B cell (primary cell): ENCODE data around the gene FIBP. TPM values are rescaled to one million over a fixed set of nuclear protein-coding genes. Genes with fewer than 3 reads are reported as not detected.

ENCODE experiments used
- ATAC-seq: fragments of 200-7000 bp; cut with Tn5 transposase; one replicate; pipeline ENCODE4 v1.10.0; 2021; ENCODE audit warnings: low read depth, mild to moderate bottlenecking, moderate number of reproducible peaks, moderate library complexity
- CTCF ChIA-PET: fragments of 350-600 bp; sonication (Branson Sonifier 250); formaldehyde crosslinking; loops from one replicate; lab custom pipeline; 2021; ENCODE audit warnings: antibody characterized with exemption, inconsistent platforms; lab: Charles Lee
- POLR2A ChIA-PET: fragments of 350-600 bp; sonication (Branson Sonifier 250); formaldehyde crosslinking; loops from one replicate; lab custom pipeline; 2021; ENCODE audit warnings: antibody characterized with exemption; lab: Charles Lee
- DNase-seq: peaks from one replicate; pipeline ENCODE4 v3.0.0; 2013
- H2AFZ ChIP-seq: 2 replicates; pipeline ENCODE4 v1.6.1; 2012; ENCODE audit warnings: mild to moderate bottlenecking, low read depth, low read length; ENCODE audit not compliant: insufficient read depth, poor library complexity, severe bottlenecking
- H3K27ac ChIP-seq, 2 donors: 1 replicate in 1 of 2; 2 replicates in 1 of 2; pipeline ENCODE4 v1.5.1; 2012 to 2013; ENCODE audit warnings: low read length in 2 of 2, mild to moderate bottlenecking in 2 of 2, moderate library complexity in 1 of 2
- H3K27me3 ChIP-seq, 4 experiments: fragments of 200-600 bp in 1 of 4; sonication (generic) in 1 of 4; replicated peaks in 1 of 4; 1 replicate in 2 of 4; 2 replicates in 2 of 4; pipeline versions ENCODE4 v1.6.1 to v1.7.0; 2013 to 2016; ENCODE audit warnings: low read length in 3 of 4, mild to moderate bottlenecking in 2 of 4, mixed read lengths in 1 of 4, moderate library complexity in 1 of 4; ENCODE audit not compliant: insufficient read depth in 4 of 4, control insufficient read depth in 3 of 4; ENCODE audit errors: control extremely low read depth in 1 of 4
- H3K36me3 ChIP-seq, 2 experiments: replicated peaks in 1 of 2; 1 replicate in 1 of 2; 2 replicates in 1 of 2; pipeline versions ENCODE4 v1.6.1 to v1.7.1; 2013; ENCODE audit warnings: low read length in 1 of 2; ENCODE audit not compliant: insufficient read depth in 2 of 2, control insufficient read depth in 1 of 2; ENCODE audit errors: control extremely low read depth in 1 of 2, extremely low read depth in 1 of 2
- H3K4me1 ChIP-seq, 2 donors: fragments of 200-600 bp in 1 of 2; sonication (generic) in 1 of 2; 1 replicate in 1 of 2; 2 replicates in 1 of 2; pipeline versions ENCODE4 v1.5.1 to v1.6.1; 2013 to 2017; ENCODE audit warnings: low read length in 2 of 2; ENCODE audit not compliant: control insufficient read depth in 2 of 2, insufficient read depth in 2 of 2
- H3K4me2 ChIP-seq: replicated peaks from 2 replicates; pipeline ENCODE3; 2012; ENCODE audit warnings: mild to moderate bottlenecking, low read depth, low read length; ENCODE audit not compliant: poor library complexity, severe bottlenecking
- H3K4me3 ChIP-seq, 5 experiments: fragments of 200-600 bp in 1 of 5; sonication (generic) in 1 of 5; 1 replicate in 3 of 5; 2 replicates in 2 of 5; pipeline versions ENCODE4 v1.5.1 to v1.7.0; 2011 to 2016; ENCODE audit warnings: low read length in 4 of 5, mild to moderate bottlenecking in 4 of 5, low read depth in 2 of 5, control low read depth in 1 of 5, moderate library complexity in 1 of 5; ENCODE audit not compliant: insufficient read depth in 1 of 5; ENCODE audit errors: control extremely low read depth in 1 of 5, extremely low read depth in 1 of 5
- H3K79me2 ChIP-seq: fragments of 200-600 bp; sonication (generic); one replicate; pipeline ENCODE4 v1.6.0; 2016; ENCODE audit warnings: low read length; ENCODE audit not compliant: control insufficient read depth, insufficient read depth
- H3K9ac ChIP-seq: fragments of 200-600 bp; sonication (generic); 2 replicates; pipeline ENCODE4 v1.6.1; 2017; ENCODE audit warnings: mild to moderate bottlenecking, low read length, moderate library complexity
- H3K9me3 ChIP-seq, 3 donors: one replicate each; pipeline versions ENCODE4 v1.6.1 to v1.7.1; 2013; ENCODE audit warnings: low read length in 2 of 3; ENCODE audit not compliant: control insufficient read depth in 2 of 3, insufficient read depth in 1 of 3; ENCODE audit errors: control extremely low read depth in 1 of 3
- H4K20me1 ChIP-seq: 2 replicates; pipeline ENCODE4 v1.6.0; 2012; ENCODE audit warnings: mild to moderate bottlenecking, low read length; ENCODE audit not compliant: insufficient read depth, control insufficient read depth, poor library complexity, severe bottlenecking
- H3K27ac Mint-ChIP-seq: one replicate; pipeline ENCODE4 v1.8.0; 2021; ENCODE audit warnings: mixed read lengths
- H3K27me3 Mint-ChIP-seq: one replicate; pipeline ENCODE4 v1.8.0; 2021; ENCODE audit warnings: mixed read lengths
- H3K4me1 Mint-ChIP-seq: one replicate; pipeline ENCODE4 v1.8.0; 2021; ENCODE audit warnings: mixed read lengths
- H3K4me3 Mint-ChIP-seq: one replicate; pipeline ENCODE4 v1.8.0; 2021; ENCODE audit warnings: mixed read lengths
- H3K9me3 Mint-ChIP-seq: one replicate; pipeline ENCODE4 v1.8.0; 2022; ENCODE audit warnings: mixed read lengths; ENCODE audit not compliant: insufficient read depth
- CTCF ChIP-seq: fragments of 200-600 bp; IDR thresholded peaks from one replicate; pipeline ENCODE4 v1.8.0; 2022; ENCODE audit warnings: antibody characterized with exemption, mild to moderate bottlenecking
- EZH2 ChIP-seq: IDR thresholded peaks from 2 replicates; pipeline ENCODE4 v1.6.1; 2012; ENCODE audit warnings: borderline replicate concordance, low read depth, mild to moderate bottlenecking, moderate library complexity, low read length; ENCODE audit not compliant: insufficient read depth, poor library complexity, severe bottlenecking
- WGBS: methylation state at CpG from one replicate; pipeline ENCODE4 v1.1.5; 2013; ENCODE audit warnings: missing lambda C conversion rate; ENCODE audit not compliant: insufficient coverage; 5-methylcytosine and 5-hydroxymethylcytosine counted together
- intact Hi-C: fragments of 100-400 bp; cut with micrococcal nuclease; formaldehyde crosslinking; loops from one replicate; pipeline ENCODE4 v1.10.0; 2022
- polyA plus RNA-seq: library from polyadenylated mRNA; depleted of rRNA; stranded (reverse); fragments of >200 nt; gene quantifications from 2 replicates; pipeline ENCODE4 v1.2.3, GENCODE V29; 2012
- total RNA-seq, 2 donors: library from RNA; stranded (reverse); fragments of 120-200 nt in 1 of 2; gene quantifications; 1 replicate in 1 of 2; 2 replicates in 1 of 2; pipeline versions ENCODE4 v1.2.3 to v1.2.4, GENCODE V29; 2013 to 2022

Gene FIBP
- total and polyA plus RNA-seq, 2 donors (not counting 1 experiment from before 2014, with no cell fraction given) = 63.4 to 128 TPM

- peak overlapping the region; percentile 77 to 89 for H3K27ac ChIP-seq
- peaks cover 27 to 55% of the 10 kb centered on the region in 2 donors for H3K4me1 ChIP-seq
- peak overlapping the region; percentile 81 to 98 (median 95) for H3K4me3 ChIP-seq
- Mint-ChIP-seq H3K27me3 (no peaks in the 10 kb centered on the region), H3K27ac (peak overlapping the region; percentile 98), H3K9me3 (no peaks in the 10 kb centered on the region), H3K4me1 (peaks cover 47% of the 10 kb centered on the region), H3K4me3 (peak overlapping the region; percentile 92)
- peak overlapping the region; percentile 94 for H3K4me2 ChIP-seq
- H3K9ac ChIP-seq = peak overlapping the region; percentile 79
- H4K20me1 ChIP-seq = peaks cover 61% of the 10 kb centered on the region
- ChIA-PET CTCF (interaction anchor here (0.8 to 8.6 kb wide), 30 partner anchors 8 to 527 kb away, joined by 3 to 244 read pairs (median 4); partner anchors contain the start of genes AP5B1, BANF1, C11orf68 and CCDC85B), POLR2A (interaction anchor here (0.6 to 4.8 kb wide), 18 partner anchors 9 to 741 kb away, joined by 3 to 65 read pairs (median 8); partner anchors contain the start of genes BANF1, C11orf68, CCDC85B and EIF1AD)
- H3K79me2 ChIP-seq = peaks cover 62% of the 10 kb centered on the region
- DNase-seq (peak; percentile 97), ATAC-seq (peak; percentile 62)
- H2AFZ ChIP-seq = peak overlapping the region; percentile 85
- no peak for TF ChIP-seq EZH2
- no peak for TF ChIP-seq CTCF
- H3K9me3 ChIP-seq = no peaks in the 10 kb centered on the region
- under 1% methylated on average over 46 of the region's 46 CpGs for WGBS
- H3K36me3 ChIP-seq = peaks cover 0 to 53% of the 10 kb centered on the region in 2 experiments
- intact Hi-C loops = loop anchor here (1.0 to 5.0 kb wide), 8 partner anchors 14 to 408 kb away; partner anchors contain the start of genes AP5B1, BANF1, C11orf68 and DRAP1
- no peaks in the 10 kb centered on the region for H3K27me3 ChIP-seq
These were observed 29.0 kb downstream of the FIBP start for GRCh38 chr11:65859095-65859811.
